ENCODE results near the gene SETD1A. TPM values are rescaled to one million over a fixed set of nuclear protein-coding genes. Genes with fewer than 3 reads are reported as not detected.
A peak's percentile ranks its signal among the peaks of the same experiment; 100 is the strongest.

The SETD1A gene
- total and polyA plus RNA-seq, 9 of the 15 experiments (the other 6 are each of a cell fraction or from before 2014, with no cell fraction given), result 0.08 to 36.0 (median 4.2) TPM

- TF ChIP-seq NR2C1 (IDR thresholded peaks at IDR 0.05) (no peak), NR2C1 (tag; IDR thresholded peaks at IDR 0.05) (no peak), E2F8 (IDR thresholded peaks at IDR 0.05; ENCODE audit: low read depth, partially characterized antibody) (no peak), ZBTB43 (CRISPR knock-in tag; IDR thresholded peaks at IDR 0.05) (no peak), U2AF2 (optimal IDR thresholded peaks at IDR 0.05; ENCODE audit: low read depth, low read length) (no peak), PPARD (CRISPR knock-in tag; IDR thresholded peaks at IDR 0.05) (no peak), MEIS2 (IDR thresholded peaks at IDR 0.05; ENCODE audit: partially characterized antibody) (peak; percentile 2), ELF4 (CRISPR knock-in tag; IDR thresholded peaks at IDR 0.05) (no peak), ZNF239 (CRISPR knock-in tag; IDR thresholded peaks at IDR 0.05) (no peak), RBM14 (IDR thresholded peaks at IDR 0.05; ENCODE audit: borderline replicate concordance, insufficient read depth, low read depth, low read length) (no peak), XRCC5 (IDR thresholded peaks at IDR 0.05; ENCODE audit: low read depth, low read length) (no peak), RCOR1 (IDR thresholded peaks at IDR 0.05; ENCODE audit: borderline replicate concordance in 1 of 2, low read depth in 2 of 2, low read length in 2 of 2) (no peak), CHD2 (IDR thresholded peaks at IDR 0.05; ENCODE audit: low read depth, low read length) (no peak), ZNF124 (CRISPR knock-in tag; IDR thresholded peaks at IDR 0.05) (no peak), NFE2L1 (tag; IDR thresholded peaks at IDR 0.05; ENCODE audit: borderline replicate concordance, low read depth) (no peak), ZFP30 (CRISPR knock-in tag; IDR thresholded peaks at IDR 0.05; ENCODE audit: borderline replicate concordance) (no peak), LEF1 (IDR thresholded peaks at IDR 0.05) (no peak), NFRKB (IDR thresholded peaks at IDR 0.05; ENCODE audit: low read depth) (no peak; the same call in 1 of the 2 replicates), SAFB2 (IDR thresholded peaks at IDR 0.05; ENCODE audit: borderline replicate concordance, low read depth, low read length, severe bottlenecking) (no peak), ZNF41 (CRISPR knock-in tag; conservative IDR thresholded peaks at IDR 0.05) (no peak), NCOA2 (IDR thresholded peaks at IDR 0.05; ENCODE audit: partially characterized antibody in 2 of 2) (no peak), NCOA4 (IDR thresholded peaks at IDR 0.05; ENCODE audit: partially characterized antibody) (no peak)
These were observed 35.6 kb downstream of the SETD1A start (continued) for GRCh38 chr16:30992931-30993816.
